SH-SY5Y (cell line): ENCODE measurements around the gene DEPDC7.

Experiments
- GATA2 ChIP-seq: IDR thresholded peaks from 2 replicates; pipeline ENCODE4 v1.6.1; 2011; ENCODE audit warnings: mild to moderate bottlenecking, low read depth, low read length
- GATA3 ChIP-seq: IDR thresholded peaks from 2 replicates; pipeline ENCODE4 v1.6.1; 2011; ENCODE audit warnings: low read depth, mild to moderate bottlenecking, low read length, moderate library complexity

The DEPDC7 gene

GRCh38 chr11:33015621-33016551 lies at the start of gene DEPDC7:
Gene DEPDC7 (plus strand): TSS chr11:33015878. CDS start chr11:33015956, 78 bp downstream.
- TF ChIP-seq GATA2: no peak
- TF ChIP-seq GATA3: no peak

GRCh38 chr11:32968541-32968940 lies 47.1 kb upstream of the DEPDC7 start:
- TF ChIP-seq GATA2 (no peak), GATA3 (no peak)

GRCh38 chr11:32972781-32973180 lies 42.9 kb upstream of the DEPDC7 start:
- TF ChIP-seq GATA2 (no peak), GATA3 (no peak)

- TF ChIP-seq GATA3: no peak
- TF ChIP-seq GATA2: no peak
These were observed 33.1 kb upstream of the DEPDC7 start for GRCh38 chr11:32982626-32983025.

- TF ChIP-seq GATA2 (no peak), GATA3 (no peak)
These were observed 32.2 kb upstream of the DEPDC7 start for GRCh38 chr11:32983506-32983905.

GRCh38 chr11:32985600-32985999 lies 30.1 kb upstream of the DEPDC7 start:
- TF ChIP-seq GATA2 (no peak), GATA3 (no peak)

GRCh38 chr11:32987851-32988250 lies 27.8 kb upstream of the DEPDC7 start:
- TF ChIP-seq GATA3 (no peak), GATA2 (no peak)

- no peak for TF ChIP-seq GATA3
- no peak for TF ChIP-seq GATA2
These were observed 25.2 kb upstream of the DEPDC7 start for GRCh38 chr11:32990481-32990880.

- no peak for TF ChIP-seq GATA3
- no peak for TF ChIP-seq GATA2
These were observed 24.3 kb upstream of the DEPDC7 start for GRCh38 chr11:32991427-32991826.

GRCh38 chr11:32991898-32992297 lies 23.8 kb upstream of the DEPDC7 start:
- TF ChIP-seq GATA2 (no peak), GATA3 (no peak)

- TF ChIP-seq GATA2 (no peak), GATA3 (no peak)
These were observed 15.5 kb upstream of the DEPDC7 start for GRCh38 chr11:33000181-33000580.

- no peak for TF ChIP-seq GATA2
- no peak for TF ChIP-seq GATA3
These were observed 14.4 kb upstream of the DEPDC7 start for GRCh38 chr11:33001281-33001680.

- TF ChIP-seq GATA2 (no peak), GATA3 (no peak)
These were observed 13.7 kb upstream of the DEPDC7 start for GRCh38 chr11:33001751-33002542.

- no peak for TF ChIP-seq GATA2
- no peak for TF ChIP-seq GATA3
These were observed 10.5 kb upstream of the DEPDC7 start for GRCh38 chr11:33005175-33005574.
